Endometrial microvascular endothelial cells (primary cell): Measurements from ENCODE around the gene PBX3. TPM values are rescaled to one million over a fixed set of nuclear protein-coding genes. Genes with fewer than 3 reads are reported as not detected.

Experiments used
- in situ Hi-C: cut with HindIII; loops from 2 replicates; pipeline ENCODE4 v1.10.0; 2017; ENCODE audit warnings: low sequenced_read_pairs, low pct_unique_long_range_greater_than_20kb; ENCODE audit errors: inconsistent ontology term
- total RNA-seq: library from RNA; depleted of rRNA; stranded (reverse); fragments of >200 nt; gene quantifications from one replicate; pipeline ENCODE4 v1.2.3, GENCODE V29; 2015; ENCODE audit errors: inconsistent ontology term

Gene PBX3
- total RNA-seq, 1 donor from 2014 or later: 18.5 TPM

GRCh38 chr9:125889476-125890419 lies 142.6 kb downstream of the PBX3 start:
- in situ Hi-C loops: no loop called here

- in situ Hi-C loops: no loop called here
Observed at GRCh38 chr9:125890826-125891225, 143.7 kb downstream of the PBX3 start.

GRCh38 chr9:125893277-125893676 lies 146.1 kb downstream of the PBX3 start:
- in situ Hi-C loops: no loop called here

GRCh38 chr9:125894566-125894965 lies 147.4 kb downstream of the PBX3 start:
- in situ Hi-C loops: no loop called here

- in situ Hi-C loops: no loop called here
Observed at GRCh38 chr9:125896404-125896803, 149.2 kb downstream of the PBX3 start.

GRCh38 chr9:125896964-125897363 lies 149.8 kb downstream of the PBX3 start:
- in situ Hi-C loops: no loop called here

- in situ Hi-C loops: no loop called here
Observed at GRCh38 chr9:125897481-125897880, 150.3 kb downstream of the PBX3 start.

- in situ Hi-C loops: no loop called here
Observed at GRCh38 chr9:125902214-125902613, 155.0 kb downstream of the PBX3 start.

GRCh38 chr9:125902831-125903512 lies 155.8 kb downstream of the PBX3 start:
- in situ Hi-C loops: no loop called here

GRCh38 chr9:125904155-125904851 lies 157.1 kb downstream of the PBX3 start:
- in situ Hi-C loops: no loop called here

- in situ Hi-C loops: no loop called here
Observed at GRCh38 chr9:125906144-125906543, 159.0 kb downstream of the PBX3 start.

GRCh38 chr9:125906893-125907292 lies 159.7 kb downstream of the PBX3 start:
- in situ Hi-C loops: no loop called here

- in situ Hi-C loops: no loop called here
Observed at GRCh38 chr9:125908136-125908535, 161.0 kb downstream of the PBX3 start.

- in situ Hi-C loops: no loop called here
Observed at GRCh38 chr9:125908966-125909365, 161.8 kb downstream of the PBX3 start.

GRCh38 chr9:125909459-125909858 lies 162.3 kb downstream of the PBX3 start:
- in situ Hi-C loops: no loop called here

GRCh38 chr9:125910286-125910685 lies 163.1 kb downstream of the PBX3 start:
- in situ Hi-C loops: no loop called here

GRCh38 chr9:125911861-125912644 lies 164.9 kb downstream of the PBX3 start:
- in situ Hi-C loops: no loop called here

GRCh38 chr9:125912667-125913066 lies 165.5 kb downstream of the PBX3 start:
- in situ Hi-C loops: no loop called here

- in situ Hi-C loops: no loop called here
Observed at GRCh38 chr9:125913551-125913950, 166.4 kb downstream of the PBX3 start.
